HG03521 (cell line): ENCODE measurements around the gene ATRN.
"Not testable (repeated sequence)": the region's sequence is repeated elsewhere in the genome, so short reads cannot be mapped to it uniquely, and the experiment has no call there.

Experiments
- ATAC-seq: cut with Tn5 transposase; IDR thresholded peaks from one replicate; pipeline ENCODE4 v1.9.1; 2021; ENCODE audit warnings: mild to moderate bottlenecking, moderate library complexity; ENCODE audit not compliant: unreplicated experiment

Gene ATRN

GRCh38 chr20:3560578-3560977 lies 89.8 kb downstream of the ATRN start:
- ATAC-seq = no peak

GRCh38 chr20:3563133-3563532 lies 92.3 kb downstream of the ATRN start:
- no peak for ATAC-seq

GRCh38 chr20:3563548-3564177 lies 92.8 kb downstream of the ATRN start:
- ATAC-seq = no peak

- no peak for ATAC-seq
These were observed 95.0 kb downstream of the ATRN start for GRCh38 chr20:3565851-3566250.

GRCh38 chr20:3572151-3572550 lies 101.3 kb downstream of the ATRN start:
- no peak for ATAC-seq

GRCh38 chr20:3576363-3576762 lies 105.5 kb downstream of the ATRN start:
- no peak for ATAC-seq

- no peak for ATAC-seq
These were observed 106.5 kb downstream of the ATRN start for GRCh38 chr20:3577366-3577765.

GRCh38 chr20:3580412-3580811 lies 109.6 kb downstream of the ATRN start:
- no peak for ATAC-seq

- no peak for ATAC-seq
These were observed 112.9 kb downstream of the ATRN start for GRCh38 chr20:3583765-3584164.

GRCh38 chr20:3586093-3586492 lies 115.3 kb downstream of the ATRN start:
- no peak for ATAC-seq

GRCh38 chr20:3590164-3590563 lies 119.3 kb downstream of the ATRN start:
- ATAC-seq = no peak

- no peak for ATAC-seq
These were observed 122.1 kb downstream of the ATRN start for GRCh38 chr20:3592931-3593330.

GRCh38 chr20:3595541-3595940 lies 124.7 kb downstream of the ATRN start:
- ATAC-seq = no peak

GRCh38 chr20:3603108-3603507 lies 132.3 kb downstream of the ATRN start:
- ATAC-seq = no peak

GRCh38 chr20:3605386-3605886 lies 134.6 kb downstream of the ATRN start:
- ATAC-seq = not testable (repeated sequence)

GRCh38 chr20:3606021-3606420 lies 135.2 kb downstream of the ATRN start:
- no peak for ATAC-seq

GRCh38 chr20:3611901-3612300 lies 141.1 kb downstream of the ATRN start:
- ATAC-seq = no peak

- ATAC-seq = no peak
These were observed 142.2 kb downstream of the ATRN start for GRCh38 chr20:3612795-3613572.

GRCh38 chr20:3613821-3614440 lies 143.1 kb downstream of the ATRN start:
- no peak for ATAC-seq

- no peak for ATAC-seq
These were observed 143.6 kb downstream of the ATRN start for GRCh38 chr20:3614466-3614865.

- ATAC-seq = not testable (repeated sequence)
These were observed 144.5 kb downstream of the ATRN start for GRCh38 chr20:3615171-3615840.
